IPS-18a (cell line): ENCODE measurements around the gene CSTF1.

ENCODE experiments used
- H3K27ac ChIP-seq: one replicate; pipeline ENCODE4 v1.5.1; 2013; ENCODE audit warnings: low read length
- H3K27me3 ChIP-seq: one replicate; pipeline ENCODE4 v1.6.1; 2013; ENCODE audit warnings: mild to moderate bottlenecking, low read length; ENCODE audit not compliant: control insufficient read depth, insufficient read depth
- H3K36me3 ChIP-seq: one replicate; pipeline ENCODE4 v1.6.1; 2013; ENCODE audit warnings: low read depth, low read length; ENCODE audit not compliant: control insufficient read depth
- H3K4me1 ChIP-seq: one replicate; pipeline ENCODE4 v1.6.1; 2013; ENCODE audit warnings: low read depth, low read length; ENCODE audit not compliant: control insufficient read depth
- H3K4me3 ChIP-seq: one replicate; pipeline ENCODE4 v1.5.1; 2013; ENCODE audit warnings: low read length
- H3K9ac ChIP-seq: one replicate; pipeline ENCODE4 v1.6.1; 2013; ENCODE audit warnings: mild to moderate bottlenecking, low read length, moderate library complexity
- H3K9me3 ChIP-seq: one replicate; pipeline ENCODE4 v1.6.1; 2013; ENCODE audit warnings: low read depth, low read length; ENCODE audit not compliant: control insufficient read depth

The CSTF1 gene

DNA sequence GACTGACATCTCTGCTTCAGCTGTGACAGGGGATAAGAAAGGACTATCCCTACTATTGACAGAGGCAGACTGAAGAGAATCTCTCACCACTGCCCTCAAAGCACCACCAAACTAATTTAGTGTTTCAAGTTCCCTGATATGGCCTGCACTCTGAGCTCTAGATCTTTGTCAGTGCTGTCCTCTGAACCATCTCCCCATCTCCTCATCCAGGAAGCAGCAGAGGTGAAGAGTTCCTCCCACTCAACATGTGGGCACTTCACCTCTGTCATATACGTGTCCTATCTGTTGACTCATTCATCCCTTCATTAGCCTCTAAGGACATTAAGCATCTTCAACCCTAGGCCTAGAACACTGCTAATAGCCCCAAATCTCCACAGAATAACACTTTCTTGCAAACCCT is 19.6 kb upstream of the CSTF1 start:
- Histone ChIP-seq H3K27me3 (no peaks in the 10 kb centered on the region), H3K36me3 (peaks cover 68% of the 10 kb centered on the region), H3K9me3 (no peaks in the 10 kb centered on the region), H3K4me1 (no peaks in the 10 kb centered on the region), H3K9ac (no peak overlapping the region), H3K4me3 (no peak overlapping the region), H3K27ac (no peak overlapping the region)

DNA sequence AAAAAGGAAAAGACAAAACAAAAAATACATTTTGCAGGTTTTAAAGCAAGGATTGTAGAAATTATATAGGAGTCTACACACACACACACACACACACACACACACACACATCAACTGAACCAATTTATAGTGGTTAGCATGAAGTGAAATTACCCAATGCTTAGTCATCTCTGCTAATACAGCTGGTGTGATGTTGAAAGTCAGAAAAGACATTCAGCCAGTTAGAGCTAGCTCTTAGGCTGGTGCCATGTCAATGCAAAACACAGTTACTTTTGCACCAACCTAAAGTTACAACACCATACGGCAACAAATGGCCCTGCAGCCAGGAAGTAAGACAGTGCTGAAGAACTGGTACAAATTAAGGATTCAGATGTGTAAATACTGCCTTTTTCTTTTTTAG is 18.5 kb upstream of the CSTF1 start:
- Histone ChIP-seq H3K9ac (no peak overlapping the region), H3K27ac (no peak overlapping the region), H3K36me3 (peaks cover 79% of the 10 kb centered on the region)

DNA sequence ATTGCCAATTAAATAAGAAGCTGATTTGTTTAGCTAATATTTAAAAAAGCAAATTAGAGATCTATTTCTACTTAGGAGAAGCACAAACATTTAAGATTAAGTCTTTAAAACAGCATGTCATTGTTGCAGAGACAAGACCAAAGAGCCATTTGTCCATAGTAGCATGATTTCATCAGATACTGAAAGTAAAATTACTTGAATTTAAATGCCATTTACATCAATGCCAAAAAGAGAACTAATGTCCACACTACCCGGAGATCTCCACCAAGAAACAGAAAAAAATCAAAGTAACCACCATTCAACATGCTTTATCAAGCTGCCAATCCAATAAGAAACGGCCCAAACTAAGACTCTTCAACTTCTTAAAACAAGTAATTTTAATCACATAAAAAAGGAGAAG is 16.1 kb upstream of the CSTF1 start:
- no peaks in the 10 kb centered on the region for H3K27me3 ChIP-seq
- H3K9ac ChIP-seq: no peak overlapping the region
- H3K36me3 ChIP-seq: peaks cover 78% of the 10 kb centered on the region
- no peak overlapping the region for H3K4me3 ChIP-seq
- no peaks in the 10 kb centered on the region for H3K9me3 ChIP-seq
- H3K4me1 ChIP-seq: no peaks in the 10 kb centered on the region
- H3K27ac ChIP-seq: no peak overlapping the region

More for the DNA sequence above, 18.5 kb upstream of the CSTF1 start:
- Histone ChIP-seq H3K27me3 (no peaks in the 10 kb centered on the region), H3K4me3 (no peak overlapping the region), H3K9me3 (no peaks in the 10 kb centered on the region), H3K4me1 (no peaks in the 10 kb centered on the region)

DNA sequence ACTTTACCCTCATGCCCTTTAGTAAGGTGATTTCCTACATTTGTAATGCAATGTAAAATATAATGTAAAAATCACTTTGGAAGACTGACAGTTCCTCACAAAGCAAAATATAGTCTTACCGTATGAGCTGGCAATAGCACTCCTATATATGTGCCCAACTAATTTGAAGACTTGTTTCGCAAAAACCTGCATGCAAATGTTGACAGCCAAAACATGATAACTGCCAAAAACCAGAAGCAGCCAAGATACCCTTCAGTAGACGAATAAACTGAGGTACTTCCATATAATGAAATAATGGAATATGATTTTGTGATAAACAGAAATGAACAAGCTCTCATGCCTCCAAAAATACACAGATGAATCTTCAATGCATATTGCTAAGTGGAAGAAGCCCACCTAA is 14.1 kb upstream of the CSTF1 start:
- no peak overlapping the region for H3K9ac ChIP-seq
- H3K4me3 ChIP-seq: no peak overlapping the region
- no peaks in the 10 kb centered on the region for H3K4me1 ChIP-seq
- H3K27me3 ChIP-seq: no peaks in the 10 kb centered on the region
- peaks cover 76% of the 10 kb centered on the region for H3K36me3 ChIP-seq
- no peaks in the 10 kb centered on the region for H3K9me3 ChIP-seq
- no peak overlapping the region for H3K27ac ChIP-seq

DNA sequence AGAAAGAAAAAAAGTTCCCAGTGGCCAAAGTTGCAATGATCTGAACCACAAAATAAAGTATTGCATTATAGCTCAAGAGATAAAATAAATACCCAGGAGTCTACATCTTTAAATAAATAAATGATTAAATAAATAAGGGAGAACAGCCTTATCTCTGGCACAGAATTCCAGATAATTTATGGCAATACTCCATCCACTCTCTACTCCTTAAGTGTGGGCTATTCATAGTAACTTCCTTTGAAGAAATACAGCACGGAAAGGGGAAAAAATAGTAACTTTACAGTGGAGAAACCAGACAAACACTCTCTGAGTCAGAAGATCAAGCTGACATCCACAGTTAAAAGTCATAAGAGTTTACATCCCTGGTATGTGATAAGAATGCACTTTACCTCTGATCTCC is 12.1 kb upstream of the CSTF1 start:
- Histone ChIP-seq H3K9me3 (no peaks in the 10 kb centered on the region), H3K36me3 (peaks cover 84% of the 10 kb centered on the region), H3K27ac (no peak overlapping the region), H3K27me3 (no peaks in the 10 kb centered on the region), H3K4me3 (no peak overlapping the region), H3K4me1 (no peaks in the 10 kb centered on the region), H3K9ac (no peak overlapping the region)

DNA sequence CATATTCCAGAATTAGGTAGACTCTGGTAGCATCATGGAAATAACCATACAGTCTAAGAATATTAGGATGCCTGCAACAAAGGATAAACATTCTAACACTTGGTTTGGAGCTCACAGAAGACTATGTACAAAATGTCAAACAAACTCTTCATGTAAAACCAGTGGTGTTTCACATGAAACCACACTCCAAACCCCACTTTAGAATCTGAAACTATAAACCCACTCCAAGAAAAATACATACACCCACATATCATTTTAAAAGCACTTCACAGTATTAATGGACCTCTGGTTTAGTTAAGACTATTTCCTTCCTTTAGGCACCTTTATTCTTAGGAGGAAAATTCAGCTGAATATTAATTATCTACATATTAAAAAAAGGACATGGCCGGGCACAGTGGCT is 10.9 kb upstream of the CSTF1 start:
- no peak overlapping the region for H3K9ac ChIP-seq
- H3K9me3 ChIP-seq: no peaks in the 10 kb centered on the region
- no peak overlapping the region for H3K27ac ChIP-seq
- H3K36me3 ChIP-seq: peaks cover 84% of the 10 kb centered on the region
- no peak overlapping the region for H3K4me3 ChIP-seq
- no peaks in the 10 kb centered on the region for H3K4me1 ChIP-seq
- H3K27me3 ChIP-seq: no peaks in the 10 kb centered on the region

DNA sequence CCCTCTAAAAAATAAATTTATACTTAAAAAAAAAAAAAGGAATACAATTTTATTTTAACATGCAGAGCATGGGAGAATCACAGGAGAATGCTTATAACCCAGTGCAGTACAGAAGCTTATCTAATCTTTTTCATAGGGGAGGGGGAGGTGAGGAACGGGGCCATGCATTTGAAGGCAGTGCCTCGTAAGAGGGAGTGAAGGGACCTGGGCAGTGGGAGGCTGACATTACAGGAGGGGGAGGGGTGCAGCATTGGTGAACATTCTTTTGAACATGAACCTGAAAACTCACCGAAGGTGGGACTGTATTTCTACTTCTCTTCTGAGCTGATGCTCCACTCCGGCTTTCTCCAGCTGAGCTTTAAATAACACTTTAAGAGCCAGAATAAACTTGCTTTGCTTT is 9.7 kb upstream of the CSTF1 start:
- H3K9me3 ChIP-seq: no peaks in the 10 kb centered on the region
- no peak overlapping the region for H3K27ac ChIP-seq
- no peaks in the 10 kb centered on the region for H3K27me3 ChIP-seq
- peaks cover 90% of the 10 kb centered on the region for H3K36me3 ChIP-seq
- no peak overlapping the region for H3K9ac ChIP-seq
- no peaks in the 10 kb centered on the region for H3K4me1 ChIP-seq
- no peak overlapping the region for H3K4me3 ChIP-seq

DNA sequence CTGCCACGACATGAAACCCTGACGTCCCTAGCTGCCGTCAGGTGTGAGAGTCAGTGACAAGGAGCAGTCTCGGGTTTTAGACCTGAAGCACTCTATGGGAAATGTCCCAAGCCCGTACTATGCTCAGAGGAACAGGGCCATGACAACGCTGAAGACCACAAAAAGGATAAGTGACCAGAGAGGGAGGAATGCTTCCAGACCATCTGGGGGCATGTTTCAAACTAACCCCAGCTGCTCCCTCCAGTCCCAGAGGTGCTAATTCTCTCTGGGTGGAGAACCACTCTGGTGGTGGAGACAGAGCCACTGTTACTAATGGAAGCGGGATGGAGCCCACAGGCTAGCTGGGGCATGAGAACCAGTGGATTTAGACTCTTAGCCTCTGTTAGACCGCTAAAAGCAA is 9.1 kb upstream of the CSTF1 start:
- Histone ChIP-seq H3K4me3 (no peak overlapping the region), H3K27me3 (no peaks in the 10 kb centered on the region), H3K4me1 (no peaks in the 10 kb centered on the region), H3K9me3 (no peaks in the 10 kb centered on the region), H3K27ac (no peak overlapping the region), H3K36me3 (peaks cover 90% of the 10 kb centered on the region), H3K9ac (no peak overlapping the region)

DNA sequence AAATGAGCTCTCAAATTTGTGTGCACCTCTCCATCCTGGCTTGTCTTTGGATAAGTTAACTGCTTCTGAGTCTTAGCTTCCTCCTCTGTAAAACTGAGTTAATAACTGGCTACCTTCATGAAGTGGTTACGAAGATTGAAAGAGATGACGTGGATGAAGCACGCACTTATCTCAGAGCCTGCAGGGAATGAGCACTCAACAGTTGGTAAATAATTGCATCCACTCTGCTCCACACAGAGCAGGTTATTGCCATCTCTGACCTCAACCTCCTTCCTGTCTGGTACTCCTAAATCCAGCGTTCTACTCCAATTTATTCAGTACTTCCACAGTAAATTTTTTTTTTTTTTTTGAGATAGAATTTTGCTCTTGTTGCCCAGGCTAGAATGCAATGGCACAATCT is 7.3 kb upstream of the CSTF1 start:
- Histone ChIP-seq H3K9ac (no peak overlapping the region), H3K4me1 (no peaks in the 10 kb centered on the region), H3K27me3 (no peaks in the 10 kb centered on the region), H3K36me3 (peaks cover 93% of the 10 kb centered on the region), H3K4me3 (no peak overlapping the region), H3K9me3 (no peaks in the 10 kb centered on the region), H3K27ac (no peak overlapping the region)

DNA sequence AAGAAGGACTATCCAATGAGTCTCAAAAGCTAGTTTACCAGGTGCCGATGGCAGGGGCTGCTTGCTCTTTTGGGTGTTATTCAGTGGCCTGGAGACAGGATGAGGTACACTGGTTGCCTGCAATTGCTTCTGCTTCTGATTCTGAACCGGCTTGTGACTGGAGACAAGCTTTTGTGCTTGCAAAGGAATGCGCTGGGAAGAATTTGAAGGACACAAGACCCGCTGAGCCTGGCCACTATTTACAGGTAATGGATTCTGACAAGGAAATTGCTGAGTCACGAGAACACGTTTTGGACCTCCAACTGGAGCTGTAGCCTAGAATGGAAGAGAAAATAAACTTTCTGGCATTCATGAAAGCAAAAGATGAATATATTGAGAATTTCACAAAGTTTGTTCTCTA is 6.2 kb upstream of the CSTF1 start:
- Histone ChIP-seq H3K4me3 (no peak overlapping the region), H3K9me3 (no peaks in the 10 kb centered on the region), H3K36me3 (peaks cover 87% of the 10 kb centered on the region), H3K27ac (no peak overlapping the region), H3K9ac (no peak overlapping the region), H3K4me1 (peaks cover 4% of the 10 kb centered on the region), H3K27me3 (no peaks in the 10 kb centered on the region)

DNA sequence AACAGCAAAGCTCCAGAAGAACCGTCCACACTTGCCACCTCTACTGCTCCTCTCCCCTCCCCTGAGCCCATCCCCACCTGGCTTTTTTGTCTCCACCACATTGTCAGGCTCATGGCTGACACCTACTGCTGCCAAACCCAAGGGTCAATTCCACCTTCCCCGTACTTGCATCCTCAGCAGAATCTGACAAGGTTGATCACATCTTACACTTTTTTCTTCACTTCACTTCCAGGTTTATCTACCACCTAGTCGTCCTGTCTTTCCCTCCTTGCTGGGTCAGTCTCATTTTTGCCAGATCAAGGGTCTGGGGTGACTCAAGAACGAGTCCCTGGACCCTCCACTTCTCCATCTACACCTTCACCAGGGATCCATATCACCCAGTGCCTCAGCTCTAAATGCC is 3.6 kb upstream of the CSTF1 start:
- no peaks in the 10 kb centered on the region for H3K27me3 ChIP-seq
- no peak overlapping the region for H3K4me3 ChIP-seq
- no peak overlapping the region for H3K27ac ChIP-seq
- peaks cover 7% of the 10 kb centered on the region for H3K4me1 ChIP-seq
- H3K9me3 ChIP-seq: no peaks in the 10 kb centered on the region
- peaks cover 62% of the 10 kb centered on the region for H3K36me3 ChIP-seq
- no peak overlapping the region for H3K9ac ChIP-seq

DNA sequence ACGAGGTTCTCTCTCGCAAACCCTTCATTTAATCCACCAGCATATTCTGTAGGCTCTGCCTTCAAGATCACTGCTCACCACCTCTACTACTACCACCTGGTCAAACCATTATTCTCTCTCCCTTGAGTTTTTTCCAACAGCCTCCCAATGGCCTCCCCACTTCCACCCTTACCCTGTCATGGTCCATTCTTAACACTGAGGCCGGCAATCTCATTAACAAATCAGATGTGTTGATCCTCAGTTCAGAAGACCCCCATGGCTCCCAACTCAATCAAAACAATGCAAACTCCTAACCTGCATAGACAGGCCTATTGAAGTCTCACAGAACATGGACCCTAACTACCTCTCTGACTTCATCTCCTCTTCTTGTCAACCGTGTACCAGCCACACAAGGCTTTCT is 2.6 kb upstream of the CSTF1 start:
- peaks cover 9% of the 10 kb centered on the region for H3K4me1 ChIP-seq
- no peak overlapping the region for H3K4me3 ChIP-seq
- H3K9ac ChIP-seq: no peak overlapping the region
- H3K36me3 ChIP-seq: peaks cover 52% of the 10 kb centered on the region
- no peak overlapping the region for H3K27ac ChIP-seq
- H3K27me3 ChIP-seq: no peaks in the 10 kb centered on the region
- H3K9me3 ChIP-seq: no peaks in the 10 kb centered on the region
